Spinal cord (tissue), 10 donors: ENCODE results near the gene NOD1. TPM values are rescaled to one million over a fixed set of nuclear protein-coding genes. Genes with fewer than 3 reads are reported as not detected.

ENCODE experiments used
- DNase-seq, 6 donors: peaks; one replicate each; pipeline versions ENCODE4 v3.0.0 to v3.0.0-alpha.2; 2013 to 2015; ENCODE audit warnings: low spot score in 6 of 6, low read depth in 4 of 6
- H3K27ac ChIP-seq: one replicate; pipeline ENCODE4 v1.5.1; 2013; ENCODE audit warnings: low read depth, low read length, control low read depth
- H3K27me3 ChIP-seq: one replicate; pipeline ENCODE4 v1.6.1; 2013; ENCODE audit warnings: low read length; ENCODE audit not compliant: control insufficient read depth, insufficient read depth
- H3K36me3 ChIP-seq: one replicate; pipeline ENCODE4 v1.6.1; 2013; ENCODE audit warnings: low read length; ENCODE audit not compliant: control insufficient read depth, insufficient read depth
- H3K4me1 ChIP-seq: one replicate; pipeline ENCODE4 v1.6.1; 2013; ENCODE audit warnings: low read length; ENCODE audit not compliant: control insufficient read depth, insufficient read depth
- H3K4me3 ChIP-seq: one replicate; pipeline ENCODE4 v1.5.1; 2013; ENCODE audit warnings: low read depth, low read length, control low read depth
- H3K9me3 ChIP-seq: one replicate; pipeline ENCODE4 v1.6.1; 2013; ENCODE audit warnings: low read length; ENCODE audit not compliant: control insufficient read depth, insufficient read depth
- WGBS: methylation state at CpG from one replicate; pipeline ENCODE4 v1.1.5; 2013; ENCODE audit warnings: missing lambda C conversion rate; ENCODE audit not compliant: insufficient coverage; 5-methylcytosine and 5-hydroxymethylcytosine counted together
- polyA plus RNA-seq, 2 donors: library from polyadenylated mRNA; unstranded; fragments of 120-200 nt; gene quantifications; one replicate each; pipeline ENCODE4 v1.2.1, GENCODE V29; 2013; ENCODE audit not compliant: insufficient read length in 2 of 2
- total RNA-seq, 2 donors: library from RNA; depleted of rRNA in 1 of 2; stranded (reverse); fragments of 120-200 nt in 1 of 2; fragments of >200 nt in 1 of 2; gene quantifications; one replicate each; pipeline versions ENCODE4 v1.2.3 to v1.2.4, GENCODE V29; 2013 to 2014
- donor health status: healthy.

The NOD1 gene
- total and polyA plus RNA-seq, 4 donors, result 3.4 to 7.7 (median 5.3) TPM

DNA sequence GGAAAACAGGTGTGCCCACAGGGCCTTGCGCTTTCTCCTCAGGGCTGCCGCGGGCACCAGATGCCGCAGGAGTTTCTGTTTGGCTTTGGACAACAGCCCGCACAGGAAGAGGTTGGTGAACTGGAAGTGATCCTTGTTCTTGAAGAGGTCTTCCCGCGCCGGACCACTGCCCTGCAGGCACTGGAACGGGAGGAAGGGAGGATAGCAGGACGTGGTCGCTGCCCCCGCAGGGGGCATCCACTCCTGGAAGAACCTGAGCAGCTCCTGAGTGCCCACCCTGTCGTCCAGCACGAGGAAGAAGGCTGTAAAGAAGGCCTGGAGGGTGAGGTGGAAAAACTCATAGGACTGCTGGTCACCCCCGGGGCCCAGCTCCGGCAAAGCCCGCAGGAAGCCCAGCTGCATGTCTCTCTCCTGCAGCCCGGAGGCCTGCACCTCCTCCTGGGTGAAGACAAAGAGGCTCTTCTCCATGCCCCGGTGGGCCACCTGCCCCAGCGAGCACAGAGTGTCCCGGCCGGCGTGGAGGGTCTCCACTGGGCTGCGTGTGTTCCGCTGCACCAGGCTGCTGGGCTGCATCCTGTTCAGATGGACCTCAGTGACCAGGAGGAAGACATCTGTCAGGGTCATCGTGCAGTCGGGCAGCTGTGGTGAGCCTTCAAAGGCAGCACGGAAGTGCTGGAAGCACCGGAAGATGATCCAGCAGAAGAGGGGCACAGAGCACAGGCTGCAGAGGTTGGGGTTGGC is 26.9 kb downstream of the NOD1 start:
- WGBS, result 85% methylated on average over 29 of the region's 29 CpGs
- DNase-seq, result no peak
- no peaks in the 10 kb centered on the region for H3K27me3 ChIP-seq
- H3K4me1 ChIP-seq, result peaks cover 11% of the 10 kb centered on the region
- peaks cover 33% of the 10 kb centered on the region for H3K36me3 ChIP-seq
- no peak overlapping the region for H3K4me3 ChIP-seq
- no peaks in the 10 kb centered on the region for H3K9me3 ChIP-seq
- no peak overlapping the region for H3K27ac ChIP-seq

GRCh38 chr7:30450983-30451497 is 27.5 kb downstream of the NOD1 start:
- H3K27ac ChIP-seq, result no peak overlapping the region
- H3K4me1 ChIP-seq, result peaks cover 11% of the 10 kb centered on the region
- peaks cover 34% of the 10 kb centered on the region for H3K36me3 ChIP-seq
- whole genome bisulfite sequencing, result 93% methylated on average over 20 of the region's 22 CpGs
- DNase-seq, result no peak
- H3K4me3 ChIP-seq, result no peak overlapping the region
- H3K27me3 ChIP-seq, result no peaks in the 10 kb centered on the region
- H3K9me3 ChIP-seq, result no peaks in the 10 kb centered on the region

DNA sequence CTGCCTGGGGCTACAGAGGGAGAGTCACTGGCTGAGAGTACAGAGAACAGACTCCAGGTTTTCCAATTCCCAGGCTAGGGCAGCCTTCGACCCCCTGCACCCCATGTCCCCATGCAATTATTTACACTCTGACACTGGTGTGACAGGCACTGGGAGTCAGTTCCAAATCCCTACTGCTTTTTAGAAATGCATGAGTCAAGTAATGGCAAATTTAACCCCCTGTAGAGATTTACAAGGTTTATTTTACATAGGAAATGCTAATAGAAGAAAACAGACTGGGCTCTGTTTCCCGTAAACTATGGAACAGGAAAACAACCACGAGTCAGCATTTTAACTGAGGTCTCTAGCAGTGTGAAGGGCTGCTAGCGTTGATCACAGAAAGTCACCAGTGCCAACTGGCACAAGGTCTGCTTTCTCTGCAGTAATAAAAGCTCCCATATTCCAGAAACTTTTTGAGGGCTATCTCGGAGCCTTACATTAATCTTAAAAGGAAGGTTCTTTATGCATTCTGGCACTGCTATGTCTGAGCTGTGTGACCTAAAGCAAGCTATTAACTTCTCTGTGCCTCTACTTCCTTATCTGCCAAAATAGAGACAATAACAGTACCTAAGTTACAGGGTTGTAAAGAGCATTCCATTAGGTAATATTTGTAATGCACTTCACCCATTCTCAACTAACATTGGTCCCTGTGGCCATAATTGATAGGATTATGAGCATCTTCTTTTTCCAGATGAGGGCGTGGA is 28.2 kb downstream of the NOD1 start:
- 44% methylated on average over 4 of the region's 6 CpGs for WGBS
- peaks cover 11% of the 10 kb centered on the region for H3K4me1 ChIP-seq

DNA sequence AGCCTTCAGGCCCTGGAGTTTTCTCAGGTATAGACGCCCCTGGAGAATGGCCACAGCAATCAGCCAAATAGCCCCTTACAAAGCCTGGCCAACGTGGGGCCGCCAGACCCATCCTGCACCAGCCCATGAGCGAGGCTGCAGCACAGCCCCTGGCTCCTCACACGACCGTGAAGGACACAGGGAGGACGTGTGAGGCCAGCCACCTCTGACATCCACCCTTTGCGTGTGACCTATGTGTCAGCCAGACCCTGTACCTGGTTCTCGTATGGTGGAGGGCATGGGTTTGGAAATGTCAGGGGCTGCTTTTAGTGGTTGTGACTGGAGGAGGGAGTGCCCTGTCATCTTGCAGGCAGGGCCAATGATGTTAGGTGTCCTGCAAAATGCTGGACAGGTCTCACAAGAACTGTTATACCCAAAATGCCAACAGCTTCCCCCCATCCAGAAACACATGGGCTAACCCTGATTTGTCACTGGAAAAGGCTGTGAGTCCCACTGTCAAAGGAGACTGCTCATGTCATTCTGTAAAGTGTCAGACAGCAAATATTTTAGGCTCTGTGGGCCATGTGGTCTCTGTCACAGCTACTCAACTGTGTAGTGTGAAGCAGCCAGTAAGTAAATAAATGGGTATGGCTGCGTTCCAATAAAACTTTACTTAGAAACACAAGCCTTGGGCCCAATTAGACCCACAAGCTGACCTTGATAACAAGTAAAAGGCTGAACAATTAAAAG is 30.0 kb downstream of the NOD1 start:
- no peak for DNase-seq
- H3K4me1 ChIP-seq, result peaks cover 11% of the 10 kb centered on the region

More for the DNA sequence above, 28.2 kb downstream of the NOD1 start:
- Histone ChIP-seq H3K4me3 (no peak overlapping the region), H3K9me3 (no peaks in the 10 kb centered on the region), H3K36me3 (peaks cover 34% of the 10 kb centered on the region), H3K27me3 (no peaks in the 10 kb centered on the region), H3K27ac (no peak overlapping the region)
- peak in 2 of 6 donors; percentile 46 to 57 for DNase-seq

DNA sequence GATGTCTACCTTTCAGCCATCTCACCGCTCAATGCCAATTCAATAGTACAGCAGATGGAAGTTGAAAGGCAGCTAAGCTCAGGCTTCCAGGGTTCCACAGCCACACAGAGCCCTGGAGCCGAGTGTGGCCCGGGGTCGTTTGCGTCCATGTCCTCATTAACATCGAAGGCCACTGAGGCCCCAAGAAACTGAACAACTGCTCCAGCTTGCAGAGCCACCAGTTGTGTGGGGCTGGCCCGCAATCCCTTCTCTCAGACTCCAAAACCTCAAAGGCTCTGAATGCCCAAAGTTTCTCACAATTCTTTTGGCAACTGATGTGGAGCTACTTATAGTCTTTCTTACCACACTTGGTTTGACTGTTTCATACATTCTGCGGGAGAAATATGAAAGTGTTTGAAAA is 31.1 kb downstream of the NOD1 start:
- Histone ChIP-seq H3K27me3 (no peaks in the 10 kb centered on the region), H3K27ac (no peak overlapping the region), H3K4me3 (no peak overlapping the region), H3K4me1 (peaks cover 6% of the 10 kb centered on the region), H3K9me3 (no peaks in the 10 kb centered on the region), H3K36me3 (peaks cover 25% of the 10 kb centered on the region)
- DNase-seq, result no peak
- 94% methylated on average over 7 of the region's 8 CpGs for WGBS

More for the DNA sequence above, 30.0 kb downstream of the NOD1 start:
- Histone ChIP-seq H3K27ac (no peak overlapping the region), H3K9me3 (no peaks in the 10 kb centered on the region), H3K36me3 (peaks cover 34% of the 10 kb centered on the region), H3K4me3 (no peak overlapping the region), H3K27me3 (no peaks in the 10 kb centered on the region)
- WGBS, result 82% methylated on average over 8 of the region's 10 CpGs

- Histone ChIP-seq H3K36me3 (peaks cover 13% of the 10 kb centered on the region), H3K27me3 (no peaks in the 10 kb centered on the region), H3K9me3 (no peaks in the 10 kb centered on the region), H3K27ac (no peak overlapping the region), H3K4me3 (no peak overlapping the region), H3K4me1 (peaks cover 6% of the 10 kb centered on the region)
- WGBS, result 89% methylated on average over 4 of the region's 4 CpGs
- no peak for DNase-seq
These were observed 32.3 kb downstream of the NOD1 start for GRCh38 chr7:30446266-30446665.

- H3K27ac ChIP-seq, result no peak overlapping the region
- WGBS, result 50% methylated on average over 1 of the region's 7 CpGs
- H3K27me3 ChIP-seq, result no peaks in the 10 kb centered on the region
- H3K9me3 ChIP-seq, result no peaks in the 10 kb centered on the region
- no peak overlapping the region for H3K4me3 ChIP-seq
- peaks cover 6% of the 10 kb centered on the region for H3K4me1 ChIP-seq
- H3K36me3 ChIP-seq, result peaks cover 9% of the 10 kb centered on the region
- peak in 2 of 6 donors; percentile 41 to 70 for DNase-seq
These were observed 32.8 kb downstream of the NOD1 start for GRCh38 chr7:30445770-30446169.

DNA sequence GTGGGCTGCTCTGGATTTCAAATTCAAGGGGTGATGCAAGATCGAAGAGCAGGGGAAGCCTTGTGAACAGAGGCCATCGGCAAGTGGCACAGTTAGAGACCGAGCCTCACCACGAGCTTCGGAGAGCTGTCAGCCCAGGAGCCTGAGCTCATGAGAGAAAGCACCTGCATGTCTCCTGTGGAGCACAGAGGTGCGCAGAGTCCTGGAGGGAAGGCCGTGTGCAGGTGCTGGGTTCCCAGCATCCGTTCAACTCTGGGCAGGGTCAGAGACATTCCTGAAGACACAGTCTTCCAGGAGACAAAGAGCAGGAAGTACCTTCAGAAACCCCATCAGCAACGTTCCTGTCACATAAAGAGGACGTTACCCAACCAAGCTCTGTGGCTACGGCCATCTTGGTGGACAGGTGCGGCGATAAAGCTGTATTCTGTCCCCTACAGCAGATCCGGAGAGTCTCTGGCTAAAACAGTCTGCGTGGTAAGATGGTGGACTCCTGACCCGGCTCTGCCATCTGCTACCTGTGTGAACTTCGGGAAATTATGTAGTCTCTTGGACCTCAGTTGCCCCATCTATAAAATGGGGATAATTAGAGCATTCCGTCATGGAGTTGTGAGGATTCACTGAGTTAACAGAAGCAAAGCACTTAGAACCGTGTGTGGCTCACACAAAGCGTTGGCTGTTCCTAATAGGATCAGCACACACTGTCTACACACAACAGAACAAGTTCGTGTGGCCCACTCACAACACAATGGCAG is 40.6 kb downstream of the NOD1 start:
- H3K27me3 ChIP-seq, result no peaks in the 10 kb centered on the region
- H3K27ac ChIP-seq, result no peak overlapping the region
- peaks cover 7% of the 10 kb centered on the region for H3K4me1 ChIP-seq
- no peak overlapping the region for H3K4me3 ChIP-seq
- H3K36me3 ChIP-seq, result peaks cover 11% of the 10 kb centered on the region
- WGBS, result 97% methylated on average over 20 of the region's 21 CpGs
- DNase-seq, result no peak
- H3K9me3 ChIP-seq, result no peaks in the 10 kb centered on the region

DNA sequence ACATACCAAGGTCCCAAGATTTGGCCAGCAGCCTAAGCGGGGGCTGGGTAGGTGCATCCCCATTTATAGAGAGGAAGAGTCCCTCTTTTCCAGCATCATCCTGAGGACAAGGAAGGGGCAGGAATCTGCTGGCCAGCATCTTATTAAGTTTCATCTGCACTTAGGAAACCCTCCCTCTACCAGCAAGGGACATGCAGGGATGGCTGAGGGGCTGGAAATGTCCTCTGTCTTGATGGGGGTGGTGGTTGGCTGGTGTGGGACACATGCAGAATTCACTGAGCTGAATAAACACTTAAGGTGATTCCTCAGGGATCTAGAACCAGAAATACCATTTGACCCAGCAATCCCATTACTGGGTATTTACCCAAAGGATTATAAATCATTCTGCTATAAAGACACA is 42.1 kb downstream of the NOD1 start:
- 100% methylated on average over 1 of the region's 1 CpG for WGBS
- Histone ChIP-seq H3K4me1 (peaks cover 7% of the 10 kb centered on the region), H3K4me3 (no peak overlapping the region), H3K36me3 (peaks cover 11% of the 10 kb centered on the region), H3K27ac (no peak overlapping the region), H3K27me3 (no peaks in the 10 kb centered on the region), H3K9me3 (no peaks in the 10 kb centered on the region)
- DNase-seq, result no peak
